BLaER1 (cell line): ENCODE data around the gene DZANK1.

Experiments
- H3K27ac ChIP-seq: shearing (Covaris generic); formaldehyde crosslinking; 2 replicates; pipeline ENCODE4 v1.8.1; 2022
- H3K27me3 ChIP-seq: shearing (Covaris generic); formaldehyde crosslinking; 2 replicates; pipeline ENCODE4 v1.8.1; 2022
- H3K36me3 ChIP-seq: shearing (Covaris generic); formaldehyde crosslinking; 2 replicates; pipeline ENCODE4 v1.8.1; 2022
- H3K4me1 ChIP-seq: shearing (Covaris generic); formaldehyde crosslinking; 2 replicates; pipeline ENCODE4 v1.8.1; 2022
- H3K4me2 ChIP-seq: shearing (Covaris generic); formaldehyde crosslinking; 2 replicates; pipeline ENCODE4 v1.8.1; 2022
- H3K4me3 ChIP-seq: shearing (Covaris generic); formaldehyde crosslinking; 2 replicates; pipeline ENCODE4 v1.8.1; 2022
- H3K9ac ChIP-seq: shearing (Covaris generic); formaldehyde crosslinking; 2 replicates; pipeline ENCODE4 v1.8.1; 2022
- H3K9me3 ChIP-seq: shearing (Covaris generic); formaldehyde crosslinking; 2 replicates; pipeline ENCODE4 v1.8.1; 2022
- H4K20me1 ChIP-seq: shearing (Covaris generic); formaldehyde crosslinking; 2 replicates; pipeline ENCODE4 v1.8.1; 2022
- Cebpa-rat ChIP-seq: shearing (Covaris generic); IDR thresholded peaks from 2 replicates; pipeline ENCODE4 v1.8.1; 2022

Gene DZANK1

GRCh38 chr20:18497603-18498002, 30.8 kb upstream of the DZANK1 start:
- no peaks in the 10 kb centered on the region for H3K27me3 ChIP-seq
- peak overlapping the region; percentile 79 for H3K4me2 ChIP-seq
- H4K20me1 ChIP-seq: no peaks in the 10 kb centered on the region
- H3K27ac ChIP-seq: 0 out of 2 replicates have a peak overlapping the region, but pooled peaks have one; percentile 39
- no peaks in the 10 kb centered on the region for H3K9me3 ChIP-seq
- H3K4me1 ChIP-seq: peaks cover 15% of the 10 kb centered on the region
- TF ChIP-seq Cebpa-rat: no peak
- H3K9ac ChIP-seq: no peak overlapping the region
- peaks cover 13% of the 10 kb centered on the region for H3K36me3 ChIP-seq
- peak overlapping the region; percentile 79 for H3K4me3 ChIP-seq

- Histone ChIP-seq H3K9me3 (no peaks in the 10 kb centered on the region), H3K27ac (peak within 1 kb of the TSS; percentile 39; the same call in 1 of the 2 replicates), H3K4me3 (peak within 1 kb of the TSS; percentile 79), H4K20me1 (no peaks in the 10 kb centered on the region), H3K4me2 (peak within 1 kb of the TSS; percentile 79), H3K36me3 (peaks cover 19% of the 10 kb centered on the region), H3K4me1 (peaks cover 15% of the 10 kb centered on the region), H3K27me3 (no peaks in the 10 kb centered on the region), H3K9ac (peak within 1 kb of the TSS; percentile 76)
- TF ChIP-seq Cebpa-rat: no peak
Observed at GRCh38 chr20:18496740-18497592, 30.1 kb upstream of the DZANK1 start, which contains the start of gene RBBP9. TSS of gene RBBP9 (minus strand) at chr20:18497225. CDS start at chr20:18497167, 58 bp downstream.

GRCh38 chr20:18496042-18496441, 29.2 kb upstream of the DZANK1 start:
- Histone ChIP-seq H4K20me1 (no peaks in the 10 kb centered on the region), H3K9me3 (no peaks in the 10 kb centered on the region), H3K4me3 (peak overlapping the region; percentile 79), H3K27me3 (no peaks in the 10 kb centered on the region), H3K4me2 (peak overlapping the region; percentile 79), H3K36me3 (peaks cover 28% of the 10 kb centered on the region), H3K27ac (no peak overlapping the region), H3K9ac (peak overlapping the region; percentile 76; the same call in 1 of the 2 replicates), H3K4me1 (peaks cover 15% of the 10 kb centered on the region)
- TF ChIP-seq Cebpa-rat: no peak

GRCh38 chr20:18488301-18488700, 21.5 kb upstream of the DZANK1 start:
- Histone ChIP-seq H3K4me1 (no peaks in the 10 kb centered on the region), H3K9me3 (no peaks in the 10 kb centered on the region), H3K9ac (no peak overlapping the region), H4K20me1 (no peaks in the 10 kb centered on the region), H3K4me3 (no peak overlapping the region), H3K4me2 (no peak overlapping the region), H3K27ac (no peak overlapping the region), H3K27me3 (no peaks in the 10 kb centered on the region), H3K36me3 (peaks cover 89% of the 10 kb centered on the region)
- TF ChIP-seq Cebpa-rat: no peak

GRCh38 chr20:18481596-18481995, 14.8 kb upstream of the DZANK1 start:
- no peak overlapping the region for H3K9ac ChIP-seq
- peaks cover 96% of the 10 kb centered on the region for H3K36me3 ChIP-seq
- H3K4me1 ChIP-seq: no peaks in the 10 kb centered on the region
- no peaks in the 10 kb centered on the region for H3K9me3 ChIP-seq
- no peak overlapping the region for H3K4me3 ChIP-seq
- H3K4me2 ChIP-seq: no peak overlapping the region
- no peak for TF ChIP-seq Cebpa-rat
- no peaks in the 10 kb centered on the region for H4K20me1 ChIP-seq
- no peaks in the 10 kb centered on the region for H3K27me3 ChIP-seq
- no peak overlapping the region for H3K27ac ChIP-seq

DNA sequence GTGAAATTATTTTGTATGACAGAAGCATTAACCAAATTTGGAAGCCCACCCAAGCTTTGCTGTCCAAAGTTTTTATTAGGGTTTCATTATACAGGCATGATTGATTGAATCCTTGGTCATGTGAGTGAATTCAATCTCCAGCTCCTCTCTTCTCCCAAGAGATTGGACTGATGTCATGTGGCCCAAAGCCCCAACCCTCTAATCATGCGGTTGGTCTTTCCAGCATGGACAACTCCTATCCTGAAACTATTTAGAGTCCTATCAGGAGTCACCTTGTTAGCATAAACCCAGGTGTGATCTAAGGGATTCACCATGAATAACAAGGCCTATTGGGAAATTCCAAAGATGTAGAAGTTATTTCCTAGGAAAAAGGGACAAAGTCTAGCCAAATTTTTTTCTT, 11.0 kb upstream of the DZANK1 start:
- Histone ChIP-seq H3K27ac (no peak overlapping the region), H3K4me1 (no peaks in the 10 kb centered on the region), H3K27me3 (no peaks in the 10 kb centered on the region), H3K9me3 (no peaks in the 10 kb centered on the region), H3K36me3 (peaks cover 96% of the 10 kb centered on the region), H4K20me1 (no peaks in the 10 kb centered on the region), H3K9ac (no peak overlapping the region), H3K4me3 (no peak overlapping the region), H3K4me2 (no peak overlapping the region)
- no peak for TF ChIP-seq Cebpa-rat

- TF ChIP-seq Cebpa-rat: no peak
- no peaks in the 10 kb centered on the region for H3K4me1 ChIP-seq
- H3K9ac ChIP-seq: no peak overlapping the region
- no peak overlapping the region for H3K4me2 ChIP-seq
- no peaks in the 10 kb centered on the region for H3K27me3 ChIP-seq
- no peak overlapping the region for H3K27ac ChIP-seq
- no peaks in the 10 kb centered on the region for H3K9me3 ChIP-seq
- H3K36me3 ChIP-seq: peaks cover 93% of the 10 kb centered on the region
- no peaks in the 10 kb centered on the region for H4K20me1 ChIP-seq
- H3K4me3 ChIP-seq: no peak overlapping the region
Observed at GRCh38 chr20:18477218-18477617, 10.4 kb upstream of the DZANK1 start.

GRCh38 chr20:18466574-18466893, 296 bp downstream of the DZANK1 start:
- peak overlapping the region; percentile 91 for H3K4me2 ChIP-seq
- peak overlapping the region; percentile 91 for H3K9ac ChIP-seq
- no peaks in the 10 kb centered on the region for H3K27me3 ChIP-seq
- no peaks in the 10 kb centered on the region for H3K9me3 ChIP-seq
- no peak for TF ChIP-seq Cebpa-rat
- 0 out of 2 replicates have a peak overlapping the region, but pooled peaks have one; percentile 92 for H3K27ac ChIP-seq
- peaks cover 24% of the 10 kb centered on the region for H3K36me3 ChIP-seq
- H4K20me1 ChIP-seq: 0 out of 2 replicates have a peak, but pooled peaks cover 4% of the 10 kb centered on the region
- peak overlapping the region; percentile 82 for H3K4me3 ChIP-seq
- H3K4me1 ChIP-seq: peaks cover 22% of the 10 kb centered on the region

DNA sequence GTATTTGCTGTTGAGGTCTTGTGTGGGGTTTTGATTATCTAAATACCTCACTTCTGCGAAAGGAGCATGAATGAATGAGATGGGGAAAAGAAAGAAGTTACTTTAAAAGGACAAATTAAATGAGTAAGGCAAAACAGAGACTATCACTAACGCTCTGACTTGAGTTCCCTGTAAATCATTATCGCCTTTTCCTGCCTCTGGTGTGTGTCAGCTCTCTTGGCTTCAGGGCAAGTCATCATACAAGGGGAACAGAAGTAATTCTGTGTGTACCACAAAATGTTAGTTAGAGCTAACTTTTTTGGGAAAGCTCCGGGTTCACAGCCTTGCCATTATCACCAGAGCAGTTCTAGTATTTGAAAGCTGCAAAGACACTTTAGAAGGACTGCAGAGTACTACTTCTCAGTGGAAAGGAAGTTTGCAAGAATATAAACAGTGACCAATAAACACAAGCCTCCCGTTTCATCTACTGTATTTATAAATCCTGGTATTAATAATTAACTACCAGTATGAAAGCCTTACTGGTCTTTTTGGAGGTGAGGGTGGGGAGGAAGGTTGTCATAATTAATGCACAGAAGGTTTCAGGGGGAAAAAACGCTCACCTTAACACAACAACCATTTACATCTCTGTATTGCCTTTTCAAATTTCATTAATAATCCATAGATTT, 1.2 kb downstream of the DZANK1 start:
- Histone ChIP-seq H3K36me3 (peaks cover 16% of the 10 kb centered on the region), H4K20me1 (no peaks in the 10 kb centered on the region), H3K9me3 (no peaks in the 10 kb centered on the region), H3K4me1 (peaks cover 22% of the 10 kb centered on the region), H3K27ac (no peak overlapping the region), H3K27me3 (no peaks in the 10 kb centered on the region), H3K4me3 (no peak overlapping the region), H3K4me2 (peak overlapping the region; percentile 91; the same call in 1 of the 2 replicates), H3K9ac (no peak overlapping the region)
- no peak for TF ChIP-seq Cebpa-rat

- H4K20me1 ChIP-seq: no peaks in the 10 kb centered on the region
- H3K9ac ChIP-seq: no peak overlapping the region
- no peaks in the 10 kb centered on the region for H3K9me3 ChIP-seq
- no peak overlapping the region for H3K27ac ChIP-seq
- H3K4me3 ChIP-seq: no peak overlapping the region
- no peaks in the 10 kb centered on the region for H3K27me3 ChIP-seq
- H3K4me1 ChIP-seq: no peaks in the 10 kb centered on the region
- H3K4me2 ChIP-seq: no peak overlapping the region
- H3K36me3 ChIP-seq: no peaks in the 10 kb centered on the region
- no peak for TF ChIP-seq Cebpa-rat
Observed at GRCh38 chr20:18456600-18456999, 10.2 kb downstream of the DZANK1 start.
